Fibroblast of pulmonary artery (primary cell): ENCODE results near the gene ALKBH4.

ENCODE experiments used
- DNase-seq: peaks from one replicate; pipeline ENCODE4 v3.0.0-alpha.2; 2010; ENCODE audit warnings: low read depth
- H3K4me3 ChIP-seq: replicated peaks from 2 replicates; pipeline ENCODE4 v1.5.1; 2011; ENCODE audit warnings: low read depth, mild to moderate bottlenecking, control low read depth, low read length, moderate library complexity
- TF ChIP-seq, protein P1 (sequence below): IDR thresholded peaks from 2 replicates; pipeline ENCODE4 v1.5.1; 2011; ENCODE audit warnings: mild to moderate bottlenecking, control low read depth, low read length, inconsistent platforms; ENCODE audit errors: missing control alignments

ALKBH4 gene

DNA sequence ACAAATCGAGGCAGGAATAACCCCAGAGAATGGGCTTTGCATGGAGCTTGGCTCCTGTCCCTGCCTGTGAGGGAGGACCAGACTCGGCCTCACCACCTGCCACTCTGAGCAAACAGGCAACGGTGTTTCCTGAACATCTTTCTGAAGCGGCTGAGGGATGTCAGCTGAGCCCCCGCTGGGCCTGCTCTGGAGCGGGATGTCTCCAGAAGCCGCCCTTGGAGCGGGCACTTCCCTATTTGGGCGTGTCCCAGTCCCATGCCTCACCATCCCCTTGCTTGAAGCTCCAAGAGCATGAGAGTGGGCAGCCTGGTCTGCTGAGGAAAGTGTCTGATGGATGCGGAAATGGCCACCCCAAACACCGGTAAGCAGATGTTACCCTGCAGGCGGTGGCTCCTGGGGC is 10.2 kb downstream of the ALKBH4 start:
- no peak for DNase-seq
- TF ChIP-seq, protein P1, sequence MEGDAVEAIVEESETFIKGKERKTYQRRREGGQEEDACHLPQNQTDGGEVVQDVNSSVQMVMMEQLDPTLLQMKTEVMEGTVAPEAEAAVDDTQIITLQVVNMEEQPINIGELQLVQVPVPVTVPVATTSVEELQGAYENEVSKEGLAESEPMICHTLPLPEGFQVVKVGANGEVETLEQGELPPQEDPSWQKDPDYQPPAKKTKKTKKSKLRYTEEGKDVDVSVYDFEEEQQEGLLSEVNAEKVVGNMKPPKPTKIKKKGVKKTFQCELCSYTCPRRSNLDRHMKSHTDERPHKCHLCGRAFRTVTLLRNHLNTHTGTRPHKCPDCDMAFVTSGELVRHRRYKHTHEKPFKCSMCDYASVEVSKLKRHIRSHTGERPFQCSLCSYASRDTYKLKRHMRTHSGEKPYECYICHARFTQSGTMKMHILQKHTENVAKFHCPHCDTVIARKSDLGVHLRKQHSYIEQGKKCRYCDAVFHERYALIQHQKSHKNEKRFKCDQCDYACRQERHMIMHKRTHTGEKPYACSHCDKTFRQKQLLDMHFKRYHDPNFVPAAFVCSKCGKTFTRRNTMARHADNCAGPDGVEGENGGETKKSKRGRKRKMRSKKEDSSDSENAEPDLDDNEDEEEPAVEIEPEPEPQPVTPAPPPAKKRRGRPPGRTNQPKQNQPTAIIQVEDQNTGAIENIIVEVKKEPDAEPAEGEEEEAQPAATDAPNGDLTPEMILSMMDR, result no peak
- no peak overlapping the region for H3K4me3 ChIP-seq

DNA sequence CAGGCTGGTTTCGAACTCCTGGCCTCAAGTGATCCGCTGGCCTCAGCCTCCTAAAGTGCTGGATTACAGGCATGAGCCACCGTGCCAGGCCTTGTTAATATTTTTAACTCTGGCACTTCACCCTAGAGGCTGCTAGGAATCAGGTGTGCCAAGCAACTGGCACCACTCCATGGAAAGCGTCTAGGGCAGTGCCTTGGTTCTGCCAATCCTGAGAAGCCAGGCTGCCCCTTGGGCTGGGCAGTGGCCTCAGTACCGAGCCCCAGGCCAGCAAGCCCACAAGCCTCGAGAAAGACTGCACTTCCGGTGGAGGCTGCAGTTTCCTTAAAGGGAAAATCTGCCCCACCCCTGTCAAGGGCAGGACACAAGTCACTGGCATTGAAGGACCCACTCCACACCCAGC is 11.3 kb downstream of the ALKBH4 start:
- H3K4me3 ChIP-seq, result no peak overlapping the region
- no peak for DNase-seq
- TF ChIP-seq, protein P1, result no peak

DNA sequence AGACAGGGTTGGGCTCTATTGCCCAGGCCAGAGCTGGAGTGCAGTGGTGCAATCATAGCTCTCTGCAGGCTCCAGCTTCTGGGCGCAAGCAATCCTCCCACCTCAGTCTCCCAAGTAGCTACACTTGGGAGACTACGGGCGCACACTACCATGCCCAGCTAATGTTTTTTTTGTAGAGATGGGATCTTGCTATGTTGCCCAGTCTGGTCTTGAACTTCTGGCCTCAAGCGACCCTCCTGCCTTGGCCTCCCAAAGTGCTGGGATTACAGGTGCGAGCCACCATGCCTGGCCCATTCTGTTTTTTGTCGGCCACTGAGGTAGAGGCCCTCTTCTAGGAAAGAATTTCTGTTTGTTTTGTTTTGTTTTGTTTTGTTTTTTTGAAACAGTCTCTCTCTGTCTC is 12.2 kb downstream of the ALKBH4 start:
- DNase-seq, result no peak
- no peak overlapping the region for H3K4me3 ChIP-seq
- TF ChIP-seq, protein P1, result no peak

DNA sequence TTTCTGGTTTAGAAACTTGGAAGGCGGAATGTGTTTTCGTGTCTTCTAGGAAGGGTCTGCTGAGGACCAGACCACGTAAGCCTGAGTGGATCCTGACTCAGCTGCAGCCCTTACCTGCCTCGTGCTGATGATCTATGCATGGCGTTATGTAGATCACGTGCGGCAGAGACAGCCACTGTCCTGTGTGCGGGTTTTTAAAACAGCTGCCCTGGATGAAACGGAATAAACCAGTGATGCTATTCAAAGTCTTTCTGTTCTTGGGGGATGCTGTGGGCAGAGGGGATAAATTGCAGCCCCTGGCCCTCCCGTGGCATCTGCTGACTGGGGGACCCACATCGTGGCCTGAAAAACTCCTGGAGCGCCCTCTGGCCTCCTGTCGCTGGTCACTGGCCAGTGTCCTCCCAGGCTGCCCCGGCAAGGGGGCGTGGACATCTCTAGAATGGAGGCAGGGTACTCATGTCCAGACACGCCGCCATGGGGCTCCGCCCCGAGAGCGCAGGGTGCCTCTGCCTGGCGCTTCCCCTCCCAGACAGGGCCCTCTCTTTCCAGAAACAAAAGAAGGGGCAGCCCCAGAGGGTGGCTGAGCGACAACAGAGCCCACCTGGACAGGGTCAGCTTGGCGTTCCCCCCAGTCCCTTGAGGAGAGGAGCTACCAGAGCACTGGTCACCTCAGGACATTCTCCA is 13.2 kb downstream of the ALKBH4 start:
- TF ChIP-seq, protein P1, result no peak
- no peak overlapping the region for H3K4me3 ChIP-seq
- DNase-seq, result no peak

DNA sequence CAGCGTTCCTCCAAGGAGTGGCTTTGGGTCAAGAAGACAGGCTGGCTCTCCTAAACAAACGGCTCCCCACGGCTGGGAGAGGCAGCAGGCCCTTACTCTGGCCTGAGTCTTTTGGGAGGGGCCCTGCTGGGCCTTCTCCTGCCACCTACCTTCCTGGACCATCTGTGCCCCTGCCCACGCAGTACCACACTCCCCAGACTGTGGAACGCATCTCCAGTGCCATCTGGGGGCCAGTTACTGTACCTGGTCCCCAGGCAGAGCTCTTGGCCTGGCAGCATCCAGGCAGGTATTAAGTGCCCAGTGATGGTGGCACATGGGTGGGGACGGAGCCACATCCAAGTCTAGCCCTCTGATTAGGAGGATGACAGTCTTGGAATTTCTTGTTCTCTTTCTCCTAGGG is 14.4 kb downstream of the ALKBH4 start:
- no peak for DNase-seq
- TF ChIP-seq, protein P1, result peak; percentile 3

DNA sequence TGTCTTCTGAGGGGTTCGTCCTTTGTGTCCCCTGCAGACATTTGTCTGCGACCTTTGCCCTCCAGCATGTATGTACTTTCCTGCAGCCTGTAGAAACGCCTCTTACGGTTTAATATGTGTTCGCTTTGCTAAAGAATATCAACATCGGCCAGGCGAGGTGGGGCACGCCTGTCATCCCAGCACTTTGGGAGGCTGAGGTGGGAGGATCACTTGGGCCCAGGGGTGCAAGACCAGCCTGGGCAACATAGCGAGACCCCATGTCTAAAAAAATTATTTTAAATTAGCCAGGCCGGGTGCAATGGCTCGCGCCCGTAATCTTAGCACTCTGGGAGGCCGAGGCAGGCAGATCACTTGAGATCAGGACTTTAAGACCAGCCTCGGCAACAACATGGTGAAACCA is 15.5 kb downstream of the ALKBH4 start:
- H3K4me3 ChIP-seq, result no peak overlapping the region
- TF ChIP-seq, protein P1, result no peak
- DNase-seq, result no peak

More for the DNA sequence above, 14.4 kb downstream of the ALKBH4 start:
- H3K4me3 ChIP-seq, result no peak overlapping the region

DNA sequence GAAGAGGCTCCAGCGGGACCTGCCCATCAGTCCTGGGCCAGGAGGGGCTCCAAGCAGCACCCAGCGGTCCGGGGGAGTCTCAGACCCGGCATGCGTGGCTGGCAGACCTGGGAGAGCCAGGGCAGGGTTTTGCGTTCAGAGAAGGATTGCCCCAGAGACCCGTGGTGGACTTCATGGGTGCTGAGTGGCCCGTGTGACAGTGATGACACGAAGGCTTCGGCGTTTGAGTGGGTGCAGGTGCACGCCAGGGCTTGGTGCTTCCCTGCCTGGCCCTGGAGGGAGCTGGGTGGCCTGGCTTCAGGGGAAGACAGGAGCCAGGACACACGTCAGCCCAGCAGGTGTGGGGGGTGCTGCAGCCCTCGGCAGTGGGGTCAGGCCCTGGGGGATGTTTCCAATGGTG is 17.4 kb downstream of the ALKBH4 start:
- no peak overlapping the region for H3K4me3 ChIP-seq
- TF ChIP-seq, protein P1, result no peak
- no peak for DNase-seq
